Panc1 (cell line): Measurements from ENCODE around the gene DAB2IP. TPM values are rescaled to one million over a fixed set of nuclear protein-coding genes. Genes with fewer than 3 reads are reported as not detected.

Experiments
- ATAC-seq: fragments of 200-7000 bp; cut with Tn5 transposase; 2 replicates; pipeline ENCODE4 v1.9.1; 2020; ENCODE audit warnings: mild to moderate bottlenecking, moderate library complexity
- BruUV-seq: library from RNA; stranded (reverse); fragments of 400-500 nt; replicated peaks from 2 replicates; lab custom pipeline; 2021; lab: Mats Ljungman, UMichigan
- CTCF ChIA-PET: fragments of 300-600 bp; sonication (Branson Sonifier 250); formaldehyde crosslinking; loops from one replicate; lab custom pipeline; 2022; ENCODE audit warnings: antibody characterized with exemption; lab: Charles Lee
- POLR2A ChIA-PET: fragments of 300-600 bp; sonication (Branson Sonifier 250); formaldehyde crosslinking; loops from one replicate; lab custom pipeline; 2022; ENCODE audit warnings: antibody characterized with exemption; lab: Charles Lee
- DNase-seq: peaks from one replicate; pipeline ENCODE4 v3.0.0-alpha.2; 2010; ENCODE audit warnings: low read depth, low spot score
- H3K27ac ChIP-seq: 2 replicates; pipeline ENCODE4 v1.5.1; 2011; ENCODE audit warnings: mild to moderate bottlenecking, low read length, inconsistent platforms
- H3K27me3 ChIP-seq: fragments of 200-500 bp; sonication (Bioruptor generic); 2 replicates; pipeline ENCODE4 v1.6.0; 2014; ENCODE audit warnings: low read length, inconsistent platforms; ENCODE audit not compliant: control insufficient read depth, insufficient read depth
- H3K36me3 ChIP-seq: fragments of 200-500 bp; sonication (Bioruptor generic); 2 replicates; pipeline ENCODE4 v1.5.1; 2014; ENCODE audit warnings: inconsistent platforms, mild to moderate bottlenecking, low read length, moderate library complexity; ENCODE audit not compliant: control insufficient read depth, insufficient read depth
- H3K4me1 ChIP-seq: 2 replicates; pipeline ENCODE4 v1.5.1; 2011; ENCODE audit warnings: inconsistent platforms, mild to moderate bottlenecking, low read length, moderate library complexity; ENCODE audit not compliant: control insufficient read depth, insufficient read depth
- H3K4me3 ChIP-seq, 2 experiments: 2 replicates each; pipeline ENCODE4 v1.5.1; 2011 to 2012; ENCODE audit warnings: low read depth in 2 of 2, low read length in 2 of 2, mild to moderate bottlenecking in 2 of 2, inconsistent platforms in 1 of 2, moderate library complexity in 1 of 2
- H3K9me3 ChIP-seq: fragments of 200-500 bp; sonication (Bioruptor generic); 2 replicates; pipeline ENCODE4 v1.5.1; 2014; ENCODE audit warnings: low read depth, mild to moderate bottlenecking, inconsistent platforms, low read length, moderate library complexity; ENCODE audit not compliant: control insufficient read depth, insufficient read depth
- POLR2AphosphoS5 ChIP-seq: IDR thresholded peaks from 2 replicates; pipeline ENCODE4 v1.6.1; 2012; ENCODE audit warnings: mild to moderate bottlenecking, low read depth, low read length, moderate library complexity
- SIN3A ChIP-seq: IDR thresholded peaks from 2 replicates; pipeline ENCODE4 v1.6.1; 2012; ENCODE audit warnings: low read depth, mild to moderate bottlenecking, low read length, moderate library complexity, borderline replicate concordance; ENCODE audit not compliant: insufficient read depth
- TCF7L2 ChIP-seq: IDR thresholded peaks from 2 replicates; pipeline ENCODE4 v1.6.1; 2011; ENCODE audit warnings: mild to moderate bottlenecking, low read depth, low read length, inconsistent platforms
- in situ Hi-C: cut with HindIII; loops from 2 replicates; pipeline ENCODE4 v1.10.0; 2016; ENCODE audit warnings: low sequenced_read_pairs, low pct_unique_long_range_greater_than_20kb
- intact Hi-C: fragments of 100-400 bp; cut with micrococcal nuclease; formaldehyde crosslinking; loops from one replicate; pipeline ENCODE4 v1.10.0; 2022; ENCODE audit not compliant: unreplicated experiment
- total RNA-seq: library from RNA; stranded (reverse); gene quantifications from one replicate; pipeline ENCODE4 v1.2.1, GENCODE V29; 2021; ENCODE audit not compliant: unreplicated experiment
- TF ChIP-seq, protein P1 (sequence below): fragments of 450-650 bp; IDR thresholded peaks from 2 replicates; pipeline ENCODE4 v1.5.1; 2017; ENCODE audit warnings: mild to moderate bottlenecking
- TF ChIP-seq, protein P2 (sequence below), 2 experiments: IDR thresholded peaks; 2 replicates each; pipeline ENCODE4 v1.6.1; 2011 to 2012; ENCODE audit warnings: low read depth in 2 of 2, control low read depth in 1 of 2, low read length in 1 of 2, mild to moderate bottlenecking in 1 of 2, moderate library complexity in 1 of 2; ENCODE audit not compliant: insufficient read depth in 1 of 2

The DAB2IP gene
- total RNA-seq, 1 experiment from 2014 or later: 18.4 TPM

DNA sequence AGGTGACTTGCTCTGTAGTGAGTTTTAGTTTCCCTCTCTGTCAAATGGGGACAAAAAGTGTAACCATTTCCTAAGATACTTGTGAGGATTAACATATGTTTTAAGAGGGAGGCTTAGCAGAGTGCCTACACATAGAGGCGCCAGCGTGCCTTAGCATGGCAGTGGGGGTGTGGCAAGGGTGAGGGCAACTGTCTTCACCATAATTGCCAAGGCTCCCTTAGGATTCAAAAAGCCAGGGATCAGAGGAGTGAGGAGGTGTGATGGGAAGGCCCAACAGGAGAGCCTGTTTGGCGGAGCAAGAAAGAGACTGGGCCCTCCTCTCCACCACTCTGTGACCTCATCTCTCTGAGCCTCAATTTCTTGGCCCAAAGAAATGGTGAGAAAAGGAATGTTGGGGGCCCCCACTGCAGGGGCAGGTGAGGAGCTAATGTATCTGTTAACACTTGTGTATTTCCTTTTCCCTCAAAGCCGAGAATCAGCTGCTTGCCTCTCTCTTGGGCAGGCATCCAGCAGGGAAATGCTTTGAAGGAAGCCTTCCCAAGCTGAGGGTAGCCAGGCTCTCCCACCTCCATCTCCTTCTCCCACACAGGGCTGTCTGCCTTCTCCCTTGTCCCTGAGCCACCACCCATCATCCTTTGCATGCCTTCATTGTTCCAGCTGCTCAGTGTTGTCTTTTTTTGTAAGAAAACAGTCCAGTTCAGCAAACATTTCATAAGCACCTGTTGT is 76.0 kb downstream of the DAB2IP start:
- ChIA-PET POLR2A (no interaction called here), CTCF (no interaction called here)
- no peaks in the 10 kb centered on the region for H3K4me1 ChIP-seq

DNA sequence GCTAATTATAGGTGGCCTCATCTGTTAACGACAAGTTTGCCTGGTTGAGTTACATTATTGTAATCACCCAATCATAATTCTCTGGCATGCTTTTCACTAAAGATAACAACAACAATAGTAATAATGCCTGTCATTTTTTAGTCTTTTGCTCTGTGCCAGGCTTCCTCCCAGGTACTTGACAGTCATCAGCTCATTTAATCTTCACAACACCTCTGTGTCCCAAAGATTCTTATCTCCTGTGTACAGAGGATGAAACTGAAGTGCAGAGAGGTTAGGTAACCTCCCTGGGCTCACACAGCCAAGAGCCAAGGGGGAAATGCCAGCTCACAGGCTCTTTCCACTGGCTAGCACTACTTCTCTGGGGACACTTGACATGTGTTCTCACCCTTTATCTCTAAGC is 77.5 kb downstream of the DAB2IP start:
- Histone ChIP-seq H3K36me3 (no peaks in the 10 kb centered on the region), H3K27me3 (no peaks in the 10 kb centered on the region), H3K9me3 (no peaks in the 10 kb centered on the region), H3K27ac (no peak overlapping the region), H3K4me3 (no peak overlapping the region), H3K4me1 (no peaks in the 10 kb centered on the region)
- no peak for ATAC-seq
- in situ Hi-C loops (no loop called here), intact Hi-C loops (no loop called here)
- ChIA-PET POLR2A (no interaction called here), CTCF (no interaction called here)
- no TSS peak for BruUV-seq
- DNase-seq: no peak
- TF ChIP-seq SIN3A (no peak), POLR2AphosphoS5 (no peak), TCF7L2 (no peak)
- TF ChIP-seq, protein P1, sequence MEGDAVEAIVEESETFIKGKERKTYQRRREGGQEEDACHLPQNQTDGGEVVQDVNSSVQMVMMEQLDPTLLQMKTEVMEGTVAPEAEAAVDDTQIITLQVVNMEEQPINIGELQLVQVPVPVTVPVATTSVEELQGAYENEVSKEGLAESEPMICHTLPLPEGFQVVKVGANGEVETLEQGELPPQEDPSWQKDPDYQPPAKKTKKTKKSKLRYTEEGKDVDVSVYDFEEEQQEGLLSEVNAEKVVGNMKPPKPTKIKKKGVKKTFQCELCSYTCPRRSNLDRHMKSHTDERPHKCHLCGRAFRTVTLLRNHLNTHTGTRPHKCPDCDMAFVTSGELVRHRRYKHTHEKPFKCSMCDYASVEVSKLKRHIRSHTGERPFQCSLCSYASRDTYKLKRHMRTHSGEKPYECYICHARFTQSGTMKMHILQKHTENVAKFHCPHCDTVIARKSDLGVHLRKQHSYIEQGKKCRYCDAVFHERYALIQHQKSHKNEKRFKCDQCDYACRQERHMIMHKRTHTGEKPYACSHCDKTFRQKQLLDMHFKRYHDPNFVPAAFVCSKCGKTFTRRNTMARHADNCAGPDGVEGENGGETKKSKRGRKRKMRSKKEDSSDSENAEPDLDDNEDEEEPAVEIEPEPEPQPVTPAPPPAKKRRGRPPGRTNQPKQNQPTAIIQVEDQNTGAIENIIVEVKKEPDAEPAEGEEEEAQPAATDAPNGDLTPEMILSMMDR: no peak
- TF ChIP-seq, protein P2, sequence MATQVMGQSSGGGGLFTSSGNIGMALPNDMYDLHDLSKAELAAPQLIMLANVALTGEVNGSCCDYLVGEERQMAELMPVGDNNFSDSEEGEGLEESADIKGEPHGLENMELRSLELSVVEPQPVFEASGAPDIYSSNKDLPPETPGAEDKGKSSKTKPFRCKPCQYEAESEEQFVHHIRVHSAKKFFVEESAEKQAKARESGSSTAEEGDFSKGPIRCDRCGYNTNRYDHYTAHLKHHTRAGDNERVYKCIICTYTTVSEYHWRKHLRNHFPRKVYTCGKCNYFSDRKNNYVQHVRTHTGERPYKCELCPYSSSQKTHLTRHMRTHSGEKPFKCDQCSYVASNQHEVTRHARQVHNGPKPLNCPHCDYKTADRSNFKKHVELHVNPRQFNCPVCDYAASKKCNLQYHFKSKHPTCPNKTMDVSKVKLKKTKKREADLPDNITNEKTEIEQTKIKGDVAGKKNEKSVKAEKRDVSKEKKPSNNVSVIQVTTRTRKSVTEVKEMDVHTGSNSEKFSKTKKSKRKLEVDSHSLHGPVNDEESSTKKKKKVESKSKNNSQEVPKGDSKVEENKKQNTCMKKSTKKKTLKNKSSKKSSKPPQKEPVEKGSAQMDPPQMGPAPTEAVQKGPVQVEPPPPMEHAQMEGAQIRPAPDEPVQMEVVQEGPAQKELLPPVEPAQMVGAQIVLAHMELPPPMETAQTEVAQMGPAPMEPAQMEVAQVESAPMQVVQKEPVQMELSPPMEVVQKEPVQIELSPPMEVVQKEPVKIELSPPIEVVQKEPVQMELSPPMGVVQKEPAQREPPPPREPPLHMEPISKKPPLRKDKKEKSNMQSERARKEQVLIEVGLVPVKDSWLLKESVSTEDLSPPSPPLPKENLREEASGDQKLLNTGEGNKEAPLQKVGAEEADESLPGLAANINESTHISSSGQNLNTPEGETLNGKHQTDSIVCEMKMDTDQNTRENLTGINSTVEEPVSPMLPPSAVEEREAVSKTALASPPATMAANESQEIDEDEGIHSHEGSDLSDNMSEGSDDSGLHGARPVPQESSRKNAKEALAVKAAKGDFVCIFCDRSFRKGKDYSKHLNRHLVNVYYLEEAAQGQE (IDR thresholded peaks at IDR 0.05; ENCODE audit: insufficient read depth in 1 of 2, low read depth in 2 of 2, low read length in 1 of 2): no peak

More for the DNA sequence above, 76.0 kb downstream of the DAB2IP start:
- ATAC-seq (no peak), DNase-seq (no peak)
- no peaks in the 10 kb centered on the region for H3K27me3 ChIP-seq
- H3K9me3 ChIP-seq: no peaks in the 10 kb centered on the region
- no peak overlapping the region for H3K27ac ChIP-seq
- no peaks in the 10 kb centered on the region for H3K36me3 ChIP-seq
- TF ChIP-seq SIN3A (no peak), POLR2AphosphoS5 (no peak), TCF7L2 (no peak)
- TF ChIP-seq, protein P1: no peak
- TF ChIP-seq, protein P2 (IDR thresholded peaks at IDR 0.05; ENCODE audit: insufficient read depth in 1 of 2, low read depth in 2 of 2, low read length in 1 of 2): no peak
- intact Hi-C loops (no loop called here), in situ Hi-C loops (no loop called here)
- no peak overlapping the region for H3K4me3 ChIP-seq
- no TSS peak for BruUV-seq
